HG03045 (cell line): ENCODE data around the gene PRKAG3.

Experiments
- ATAC-seq: cut with Tn5 transposase; IDR thresholded peaks from one replicate; pipeline ENCODE4 v1.9.1; 2021; ENCODE audit warnings: mild to moderate bottlenecking, moderate library complexity; ENCODE audit not compliant: unreplicated experiment

The PRKAG3 gene

GRCh38 chr2:218815649-218816048, 16.0 kb downstream of the PRKAG3 start:
- ATAC-seq = no peak

- ATAC-seq = no peak
Measured at GRCh38 chr2:218815244-218815637, 16.4 kb downstream of the PRKAG3 start.

- no peak for ATAC-seq
Measured at GRCh38 chr2:218814540-218815243, 16.9 kb downstream of the PRKAG3 start.

GRCh38 chr2:218813771-218814460, 17.7 kb downstream of the PRKAG3 start:
- no peak for ATAC-seq

- ATAC-seq = no peak
Measured at GRCh38 chr2:218812861-218813260, 18.7 kb downstream of the PRKAG3 start.

GRCh38 chr2:218812096-218812815, 19.3 kb downstream of the PRKAG3 start:
- ATAC-seq = no peak

- ATAC-seq = no peak
Measured at GRCh38 chr2:218811382-218811781, 20.2 kb downstream of the PRKAG3 start.

- ATAC-seq = no peak
Measured at GRCh38 chr2:218810256-218810655, 21.3 kb downstream of the PRKAG3 start.

GRCh38 chr2:218809515-218809914, 22.1 kb downstream of the PRKAG3 start:
- no peak for ATAC-seq

GRCh38 chr2:218807626-218808025, 24.0 kb downstream of the PRKAG3 start:
- no peak for ATAC-seq

- no peak for ATAC-seq
Measured at GRCh38 chr2:218806346-218806978, 25.1 kb downstream of the PRKAG3 start.

- no peak for ATAC-seq
Measured at GRCh38 chr2:218805627-218806026, 26.0 kb downstream of the PRKAG3 start.

- no peak for ATAC-seq
Measured at GRCh38 chr2:218804817-218805216, 26.8 kb downstream of the PRKAG3 start.

GRCh38 chr2:218802386-218802994, 29.1 kb downstream of the PRKAG3 start:
- no peak for ATAC-seq

- no peak for ATAC-seq
Measured at GRCh38 chr2:218799990-218800389, 31.6 kb downstream of the PRKAG3 start.

- no peak for ATAC-seq
Measured at GRCh38 chr2:218798767-218799504, 32.7 kb downstream of the PRKAG3 start.

- ATAC-seq = no peak
Measured at GRCh38 chr2:218796691-218797090, 34.9 kb downstream of the PRKAG3 start.

- ATAC-seq = no peak
Measured at GRCh38 chr2:218792433-218792832, 39.2 kb downstream of the PRKAG3 start.

- no peak for ATAC-seq
Measured at GRCh38 chr2:218788529-218789255, 42.9 kb downstream of the PRKAG3 start.

GRCh38 chr2:218786133-218786532, 45.5 kb downstream of the PRKAG3 start:
- no peak for ATAC-seq
